Measurements from ENCODE around the gene IL2RA.
"Not testable (repeated sequence)": the region's sequence is repeated elsewhere in the genome, so short reads cannot be mapped to it uniquely, and the experiment has no call there.

Gene IL2RA

GRCh38 chr10:6005856-6006395 is 56.2 kb downstream of the IL2RA start:
- no peaks in the 10 kb centered on the region for H3K27me3 ChIP-seq (replicated peaks; ENCODE audit: control insufficient read depth, insufficient read depth, low read length)
- no peaks in the 10 kb centered on the region for H3K36me3 ChIP-seq (ENCODE audit: control insufficient read depth, insufficient read depth, low read length)
- DNase-seq (ENCODE audit: extremely low read depth, insufficient read length) = no peak
- no peak for TF ChIP-seq CTCF (IDR thresholded peaks at IDR 0.05; ENCODE audit: insufficient read depth, low read length, poor library complexity, severe bottlenecking)
- no peak overlapping the region for H3K4me3 ChIP-seq (replicated peaks; ENCODE audit: low read depth, low read length)

- not testable (repeated sequence) for DNase-seq (ENCODE audit: extremely low read depth, insufficient read length); H3K27me3 ChIP-seq (replicated peaks; ENCODE audit: control insufficient read depth, insufficient read depth, low read length); H3K36me3 ChIP-seq (ENCODE audit: control insufficient read depth, insufficient read depth, low read length); H3K4me3 ChIP-seq (replicated peaks; ENCODE audit: low read depth, low read length)
Measured at GRCh38 chr10:6005161-6005804, 56.9 kb downstream of the IL2RA start.

- Histone ChIP-seq H3K27me3 (replicated peaks; ENCODE audit: control insufficient read depth, insufficient read depth, low read length) (no peaks in the 10 kb centered on the region; the same call in 1 of the 2 replicates), H3K36me3 (ENCODE audit: control insufficient read depth, insufficient read depth, low read length) (no peaks in the 10 kb centered on the region), H3K4me3 (replicated peaks; ENCODE audit: low read depth, low read length) (no peak overlapping the region)
- DNase-seq (ENCODE audit: extremely low read depth, insufficient read length) = no peak
- TF ChIP-seq CTCF (IDR thresholded peaks at IDR 0.05; ENCODE audit: insufficient read depth, low read length, poor library complexity, severe bottlenecking) = no peak
Measured at GRCh38 chr10:6002809-6003510, 59.2 kb downstream of the IL2RA start.

GRCh38 chr10:5999440-6000165 is 62.6 kb downstream of the IL2RA start:
- no peak for TF ChIP-seq CTCF (IDR thresholded peaks at IDR 0.05; ENCODE audit: insufficient read depth, low read length, poor library complexity, severe bottlenecking)
- H3K27me3 ChIP-seq (replicated peaks; ENCODE audit: control insufficient read depth, insufficient read depth, low read length) = no peaks in the 10 kb centered on the region; the same call in 1 of the 2 replicates
- H3K4me3 ChIP-seq (replicated peaks; ENCODE audit: low read depth, low read length) = no peak overlapping the region
- DNase-seq (ENCODE audit: extremely low read depth, insufficient read length) = no peak
- no peaks in the 10 kb centered on the region for H3K36me3 ChIP-seq (ENCODE audit: control insufficient read depth, insufficient read depth, low read length)

- Histone ChIP-seq H3K36me3 (ENCODE audit: control insufficient read depth, insufficient read depth, low read length) (no peaks in the 10 kb centered on the region), H3K27me3 (replicated peaks; ENCODE audit: control insufficient read depth, insufficient read depth, low read length) (no peaks in the 10 kb centered on the region; the same call in 1 of the 2 replicates), H3K4me3 (replicated peaks; ENCODE audit: low read depth, low read length) (no peak overlapping the region)
- no peak for TF ChIP-seq CTCF (IDR thresholded peaks at IDR 0.05; ENCODE audit: insufficient read depth, low read length, poor library complexity, severe bottlenecking)
- no peak for DNase-seq (ENCODE audit: extremely low read depth, insufficient read length)
Measured at GRCh38 chr10:5996696-5997095, 65.5 kb downstream of the IL2RA start.

GRCh38 chr10:5992398-5992797 is 69.8 kb downstream of the IL2RA start:
- no peaks in the 10 kb centered on the region for H3K27me3 ChIP-seq (replicated peaks; ENCODE audit: control insufficient read depth, insufficient read depth, low read length)
- DNase-seq (ENCODE audit: extremely low read depth, insufficient read length) = no peak
- no peak for TF ChIP-seq CTCF (IDR thresholded peaks at IDR 0.05; ENCODE audit: insufficient read depth, low read length, poor library complexity, severe bottlenecking)
- no peak overlapping the region for H3K4me3 ChIP-seq (replicated peaks; ENCODE audit: low read depth, low read length)
- H3K36me3 ChIP-seq (ENCODE audit: control insufficient read depth, insufficient read depth, low read length) = no peaks in the 10 kb centered on the region
